ENCODE results near the gene TBPL1. TPM values are rescaled to one million over a fixed set of nuclear protein-coding genes. Genes with fewer than 3 reads are reported as not detected.
"Not testable (repeated sequence)": the region's sequence is repeated elsewhere in the genome, so short reads cannot be mapped to it uniquely, and the experiment has no call there.

Gene TBPL1
- total RNA-seq, 2 donors from 2014 or later = 0.99 to 10.9 TPM

DNA sequence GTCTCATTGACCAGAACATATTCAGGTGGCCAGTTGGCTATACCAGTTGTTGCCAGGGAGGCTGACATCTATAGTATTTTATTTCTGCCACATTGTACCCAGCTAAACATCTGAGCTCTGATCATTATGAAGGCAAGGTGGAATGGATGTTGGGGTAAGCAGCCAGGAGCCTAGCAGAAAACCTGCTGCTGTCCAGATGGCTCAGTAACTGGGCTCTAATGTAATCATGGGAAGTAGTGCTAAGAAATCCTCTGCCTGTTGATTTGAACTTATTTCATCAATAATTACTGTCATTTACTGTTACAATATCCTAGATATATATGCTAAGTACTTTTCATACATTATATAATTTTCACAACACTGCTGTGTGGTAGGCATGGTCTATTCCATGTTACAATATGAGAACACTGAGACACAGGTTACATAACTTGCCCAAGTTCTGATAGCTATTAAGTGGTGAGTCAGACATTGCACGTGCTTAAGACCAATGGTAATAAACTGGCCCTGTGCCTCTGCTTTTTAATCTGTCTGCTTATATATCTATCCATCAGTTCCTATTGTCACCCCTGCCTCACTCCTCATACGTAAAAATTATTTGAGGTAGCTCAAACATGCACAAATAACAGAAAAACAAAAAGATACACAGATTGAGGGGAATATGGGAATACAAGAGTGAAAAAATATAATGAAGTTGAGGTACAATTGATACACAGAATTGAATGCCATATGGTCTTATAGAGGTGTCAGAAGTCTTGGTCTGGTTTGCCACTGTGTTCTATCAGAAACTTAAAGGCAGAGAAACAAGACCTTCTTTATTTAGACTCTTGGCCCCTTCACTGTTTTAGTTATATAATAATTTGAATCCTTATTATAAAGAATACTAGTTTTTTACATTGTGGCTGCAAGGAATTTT, 25.2 kb downstream of the TBPL1 start:
- Histone ChIP-seq H3K4me3 (no peak overlapping the region), H3K9me3 (no peaks in the 10 kb centered on the region), H3K27me3 (no peaks in the 10 kb centered on the region), H3K27ac (peak overlapping the region in 2 of 4 donors; percentile 10 to 25), H3K4me1 (peaks cover 21% of the 10 kb centered on the region), H3K36me3 (replicated peaks in 1 of 2; ENCODE audit: insufficient read depth in 1 of 2, low read depth in 2 of 2) (no peaks in the 10 kb centered on the region)
- 22 to 29% methylated on average over 2 of the region's 2 CpGs for WGBS, 2 donors
- TF ChIP-seq CTCF (IDR thresholded peaks at IDR 0.05) (no peak), POLR2A (IDR thresholded peaks at IDR 0.05) (no peak)
- ATAC-seq (peak; percentile 94), DNase-seq (peak in 3 of 4 donors; percentile 23 to 38 (median 27))
- intact Hi-C loops (cut with DNase I) = no loop called here

DNA sequence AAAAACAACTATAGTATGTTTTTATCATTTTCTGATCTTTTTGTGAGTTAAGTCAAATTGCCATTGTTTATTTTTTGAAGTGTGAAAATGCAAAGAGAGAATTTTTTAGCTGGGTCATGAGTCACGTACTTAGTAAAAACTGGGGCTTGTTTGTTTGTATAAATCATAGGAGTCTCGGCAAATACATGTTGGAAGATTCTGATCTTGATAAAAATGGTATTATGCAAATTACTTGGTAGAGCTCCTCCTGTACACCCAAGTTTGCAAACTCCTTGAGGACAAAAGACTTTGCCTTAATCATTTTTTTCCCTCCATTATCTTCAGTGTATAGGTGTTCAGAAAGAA, 25.8 kb downstream of the TBPL1 start:
- TF ChIP-seq POLR2A (IDR thresholded peaks at IDR 0.05) (no peak), CTCF (IDR thresholded peaks at IDR 0.05) (no peak)
- H3K4me1 ChIP-seq = peaks cover 21% of the 10 kb centered on the region
- H3K4me3 ChIP-seq = no peak overlapping the region
- H3K27me3 ChIP-seq = no peaks in the 10 kb centered on the region
- ATAC-seq (no peak), DNase-seq (no peak)
- 30 to 34% methylated on average over 2 of the region's 2 CpGs for WGBS, 2 donors
- intact Hi-C loops (cut with DNase I) = no loop called here
- no peaks in the 10 kb centered on the region for H3K36me3 ChIP-seq (replicated peaks in 1 of 2; ENCODE audit: insufficient read depth in 1 of 2, low read depth in 2 of 2)
- no peak overlapping the region for H3K27ac ChIP-seq
- no peaks in the 10 kb centered on the region for H3K9me3 ChIP-seq

GRCh38 chr6:133979269-133979963, 26.4 kb downstream of the TBPL1 start:
- intact Hi-C loops (cut with DNase I); DNase-seq; H3K4me3 ChIP-seq; H3K36me3 ChIP-seq (replicated peaks in 1 of 2; ENCODE audit: insufficient read depth in 1 of 2, low read depth in 2 of 2); H3K9me3 ChIP-seq; ATAC-seq; H3K27ac ChIP-seq; H3K27me3 ChIP-seq: not testable (repeated sequence)
- H3K4me1 ChIP-seq = peaks cover 21% of the 10 kb centered on the region
- 76 to 82% methylated on average over 7 of the region's 7 CpGs for WGBS, 2 donors

GRCh38 chr6:133980168-133980567, 27.1 kb downstream of the TBPL1 start:
- Histone ChIP-seq H3K4me1 (peaks cover 21% of the 10 kb centered on the region), H3K27me3 (no peaks in the 10 kb centered on the region), H3K27ac (no peak overlapping the region), H3K4me3 (no peak overlapping the region), H3K9me3 (no peaks in the 10 kb centered on the region), H3K36me3 (replicated peaks in 1 of 2; ENCODE audit: insufficient read depth in 1 of 2, low read depth in 2 of 2) (peaks cover 0 to 6% of the 10 kb centered on the region in 2 donors)
- WGBS, 2 donors = 87 to 92% methylated on average over 3 of the region's 3 CpGs
- ATAC-seq (no peak), DNase-seq (no peak)
- TF ChIP-seq CTCF (IDR thresholded peaks at IDR 0.05) (no peak), POLR2A (IDR thresholded peaks at IDR 0.05) (no peak)
- intact Hi-C loops (cut with DNase I) = no loop called here

GRCh38 chr6:133983099-133983939, 30.3 kb downstream of the TBPL1 start:
- intact Hi-C loops (cut with DNase I) = no loop called here
- 68 to 73% methylated on average over 9 of the region's 9 CpGs for WGBS, 2 donors
- DNase-seq = peak in 1 of 4 donors; percentile 14

More at GRCh38 chr6:133983099-133983939, 30.3 kb downstream of the TBPL1 start:
- ATAC-seq = no peak
- H3K4me3 ChIP-seq = no peak overlapping the region
- no peaks in the 10 kb centered on the region for H3K27me3 ChIP-seq
- H3K9me3 ChIP-seq = no peaks in the 10 kb centered on the region
- no peak for TF ChIP-seq POLR2A (IDR thresholded peaks at IDR 0.05)
- no peak for TF ChIP-seq CTCF (IDR thresholded peaks at IDR 0.05)
- peaks cover 14% of the 10 kb centered on the region for H3K4me1 ChIP-seq
- peaks cover 0 to 6% of the 10 kb centered on the region in 2 donors for H3K36me3 ChIP-seq (replicated peaks in 1 of 2; ENCODE audit: insufficient read depth in 1 of 2, low read depth in 2 of 2)
- no peak overlapping the region for H3K27ac ChIP-seq
